ENCODE measurements around the gene NUB1. TPM values are rescaled to one million over a fixed set of nuclear protein-coding genes. Genes with fewer than 3 reads are reported as not detected.

NUB1 gene
- total RNA-seq, 1 donor from 2014 or later, result 28.2 TPM

DNA sequence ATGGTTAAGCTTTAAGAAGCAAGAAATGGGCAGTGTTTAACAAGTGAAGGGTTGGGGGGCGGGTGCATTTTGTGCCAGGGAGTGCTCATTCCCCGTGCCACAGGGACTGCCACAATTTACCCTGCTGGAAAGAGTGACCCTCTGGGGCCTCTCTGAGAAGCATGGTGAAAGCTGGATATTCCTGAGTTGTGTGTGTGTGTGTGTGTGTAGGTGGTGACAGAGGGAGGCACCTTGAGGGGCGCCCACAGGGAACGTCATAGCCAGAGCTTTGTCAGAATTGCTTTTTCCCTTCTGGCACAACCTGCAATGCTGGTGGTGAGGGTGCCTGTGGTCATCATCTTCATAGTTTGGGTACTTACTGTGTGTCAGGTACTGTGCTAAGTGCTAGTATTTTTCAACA, 70.7 kb downstream of the NUB1 start:
- Histone ChIP-seq H3K4me1 (peaks cover 5 to 12% of the 10 kb centered on the region in 2 donors), H3K36me3 (no peaks in the 10 kb centered on the region), H3K27ac (no peak overlapping the region), H3K4me3 (no peak overlapping the region), H3K27me3 (peaks cover 12% of the 10 kb centered on the region), H3K9me3 (no peaks in the 10 kb centered on the region)
- no peak for DNase-seq (ENCODE audit: low spot score in 2 of 2)
- intact Hi-C loops (cut with DNase I), result no loop called here
- TF ChIP-seq, protein P1, sequence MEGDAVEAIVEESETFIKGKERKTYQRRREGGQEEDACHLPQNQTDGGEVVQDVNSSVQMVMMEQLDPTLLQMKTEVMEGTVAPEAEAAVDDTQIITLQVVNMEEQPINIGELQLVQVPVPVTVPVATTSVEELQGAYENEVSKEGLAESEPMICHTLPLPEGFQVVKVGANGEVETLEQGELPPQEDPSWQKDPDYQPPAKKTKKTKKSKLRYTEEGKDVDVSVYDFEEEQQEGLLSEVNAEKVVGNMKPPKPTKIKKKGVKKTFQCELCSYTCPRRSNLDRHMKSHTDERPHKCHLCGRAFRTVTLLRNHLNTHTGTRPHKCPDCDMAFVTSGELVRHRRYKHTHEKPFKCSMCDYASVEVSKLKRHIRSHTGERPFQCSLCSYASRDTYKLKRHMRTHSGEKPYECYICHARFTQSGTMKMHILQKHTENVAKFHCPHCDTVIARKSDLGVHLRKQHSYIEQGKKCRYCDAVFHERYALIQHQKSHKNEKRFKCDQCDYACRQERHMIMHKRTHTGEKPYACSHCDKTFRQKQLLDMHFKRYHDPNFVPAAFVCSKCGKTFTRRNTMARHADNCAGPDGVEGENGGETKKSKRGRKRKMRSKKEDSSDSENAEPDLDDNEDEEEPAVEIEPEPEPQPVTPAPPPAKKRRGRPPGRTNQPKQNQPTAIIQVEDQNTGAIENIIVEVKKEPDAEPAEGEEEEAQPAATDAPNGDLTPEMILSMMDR (IDR thresholded peaks at IDR 0.05), result no peak

DNA sequence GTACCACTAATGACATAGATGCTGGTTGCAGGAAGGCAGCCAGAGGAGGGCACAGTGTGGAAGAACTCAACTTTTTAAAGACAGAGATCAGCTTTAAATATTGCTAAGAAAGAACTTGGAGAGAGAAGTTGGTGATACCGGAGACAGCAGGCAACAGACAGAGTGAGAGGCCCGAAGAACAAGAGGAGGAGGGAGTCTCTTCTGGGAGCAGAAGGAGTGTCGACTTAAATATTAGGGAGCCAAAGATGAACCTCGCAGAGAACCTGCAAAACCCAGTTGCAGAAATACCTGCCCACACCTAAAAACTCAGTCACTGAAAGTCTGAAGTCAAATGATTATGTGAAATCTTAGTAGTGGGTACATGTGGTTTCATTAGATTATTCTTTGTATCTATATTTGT, 71.6 kb downstream of the NUB1 start:
- H3K27ac ChIP-seq, result no peak overlapping the region
- H3K4me3 ChIP-seq, result no peak overlapping the region
- peaks cover 12% of the 10 kb centered on the region for H3K27me3 ChIP-seq
- no peaks in the 10 kb centered on the region for H3K9me3 ChIP-seq
- peaks cover 5 to 12% of the 10 kb centered on the region in 2 donors for H3K4me1 ChIP-seq
- TF ChIP-seq, protein P1 (IDR thresholded peaks at IDR 0.05), result no peak
- no peaks in the 10 kb centered on the region for H3K36me3 ChIP-seq
- DNase-seq (ENCODE audit: low spot score in 2 of 2), result no peak
- intact Hi-C loops (cut with DNase I), result no loop called here

DNA sequence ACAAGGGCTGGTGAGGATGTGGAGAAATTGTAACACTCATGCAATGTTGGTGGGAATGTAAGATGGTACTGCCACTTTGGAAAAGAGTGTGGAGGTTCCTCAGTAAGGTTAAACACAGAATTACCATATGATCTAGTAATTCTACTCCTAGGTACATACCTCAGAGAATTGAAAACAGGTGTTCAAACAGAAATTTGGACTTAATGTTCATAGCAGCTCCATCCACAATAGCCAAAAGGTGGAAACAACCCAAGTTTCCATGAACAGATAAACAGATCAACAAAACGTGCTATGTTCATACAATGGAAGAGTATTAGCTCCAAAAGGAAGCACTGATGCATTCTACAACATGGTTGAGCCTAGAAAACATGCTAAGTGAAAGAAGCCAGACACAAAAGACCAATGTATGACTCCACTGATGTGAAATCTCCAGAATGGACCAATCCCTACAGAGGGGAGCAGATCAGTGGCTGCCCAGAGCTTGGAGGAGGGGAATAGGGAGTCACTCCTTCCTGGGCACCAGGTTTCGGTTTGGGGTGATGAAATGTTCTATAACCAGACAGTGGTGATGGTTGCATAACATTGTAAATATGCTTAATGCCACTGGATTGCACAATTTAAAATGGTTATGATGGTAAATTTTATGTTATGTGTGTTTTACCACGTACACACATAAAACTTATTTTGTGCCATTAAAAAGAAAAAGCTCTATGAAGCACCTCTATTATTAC, 73.9 kb downstream of the NUB1 start:
- no peak for DNase-seq (ENCODE audit: low spot score in 2 of 2)
- no peaks in the 10 kb centered on the region for H3K27me3 ChIP-seq
- TF ChIP-seq, protein P1 (IDR thresholded peaks at IDR 0.05), result no peak
- H3K27ac ChIP-seq, result no peak overlapping the region
- H3K36me3 ChIP-seq, result no peaks in the 10 kb centered on the region
- H3K4me1 ChIP-seq, result no peaks in the 10 kb centered on the region
- no peak overlapping the region for H3K4me3 ChIP-seq
- H3K9me3 ChIP-seq, result peaks cover 5 to 10% of the 10 kb centered on the region in 2 donors
- intact Hi-C loops (cut with DNase I), result no loop called here

DNA sequence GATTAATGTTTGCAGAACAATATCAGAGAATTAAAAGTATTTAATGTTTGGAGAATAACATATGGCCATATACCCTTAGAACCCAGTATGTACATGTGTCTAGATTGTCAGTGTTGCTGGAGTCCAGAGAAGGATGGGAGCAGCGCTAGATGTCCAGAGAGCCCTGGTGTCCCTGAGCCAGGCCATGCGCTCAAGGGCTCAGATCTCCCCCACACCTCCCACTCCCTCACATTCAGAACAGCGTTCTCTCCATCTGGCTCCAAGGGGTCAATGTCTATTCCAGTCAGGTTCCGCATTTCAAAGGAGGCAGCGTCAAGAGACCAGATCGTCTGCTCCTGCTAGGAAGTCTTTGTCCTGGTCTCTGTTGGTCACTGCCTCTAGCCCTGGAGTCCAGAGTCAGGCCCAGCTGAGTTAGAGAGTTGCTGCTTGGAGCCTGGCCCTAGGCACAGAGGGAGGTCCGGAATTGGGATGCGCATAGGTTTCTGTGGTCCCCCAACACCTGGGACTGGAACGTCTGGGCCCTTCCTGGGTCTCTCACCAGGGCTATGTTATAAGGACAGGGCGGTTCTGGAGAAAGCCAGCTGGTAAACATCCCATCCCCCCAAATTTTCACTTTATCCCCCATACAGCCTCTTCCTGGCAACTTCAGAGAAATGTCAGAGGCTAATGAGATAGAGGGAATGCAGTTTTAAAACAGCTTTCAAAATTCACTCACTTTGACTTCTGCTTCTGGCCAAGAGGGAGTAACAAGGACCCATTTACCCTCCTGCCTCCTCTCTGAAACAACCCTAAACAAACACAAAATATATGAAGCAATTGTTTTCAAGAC, 74.7 kb downstream of the NUB1 start:
- intact Hi-C loops (cut with DNase I), result no loop called here
- Histone ChIP-seq H3K4me1 (no peaks in the 10 kb centered on the region), H3K4me3 (no peak overlapping the region), H3K9me3 (peaks cover 5 to 10% of the 10 kb centered on the region in 2 donors), H3K36me3 (no peaks in the 10 kb centered on the region), H3K27me3 (no peaks in the 10 kb centered on the region), H3K27ac (no peak overlapping the region)
- TF ChIP-seq, protein P1 (IDR thresholded peaks at IDR 0.05), result no peak
- DNase-seq (ENCODE audit: low spot score in 2 of 2), result no peak

DNA sequence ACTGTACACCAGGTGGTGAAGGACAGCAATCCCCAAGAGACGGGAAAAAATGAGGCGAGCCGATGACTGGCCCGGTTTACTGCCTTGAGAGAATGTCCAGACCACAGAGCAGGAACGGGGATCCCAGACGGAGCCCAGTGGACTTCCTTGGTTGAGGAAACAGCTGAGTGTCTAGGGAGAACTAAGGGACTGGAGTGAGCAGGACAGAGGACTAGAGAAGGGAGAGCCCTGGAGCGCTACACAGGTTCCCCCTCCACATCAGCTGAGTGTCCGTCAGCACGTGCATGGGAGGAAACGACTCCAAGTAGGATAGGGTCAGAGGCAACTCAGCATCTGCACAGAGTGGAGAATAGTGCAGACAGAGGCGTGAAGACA, 75.3 kb downstream of the NUB1 start:
- Histone ChIP-seq H3K4me3 (no peak overlapping the region), H3K27me3 (no peaks in the 10 kb centered on the region), H3K4me1 (no peaks in the 10 kb centered on the region), H3K36me3 (no peaks in the 10 kb centered on the region), H3K9me3 (peaks cover 5 to 10% of the 10 kb centered on the region in 2 donors), H3K27ac (no peak overlapping the region)
- TF ChIP-seq, protein P1 (IDR thresholded peaks at IDR 0.05), result no peak
- intact Hi-C loops (cut with DNase I), result no loop called here
- DNase-seq (ENCODE audit: low spot score in 2 of 2), result no peak

Measured in ascending aorta (tissue), 2 donors.